Measurements from ENCODE around the gene FAM181A. TPM values are rescaled to one million over a fixed set of nuclear protein-coding genes. Genes with fewer than 3 reads are reported as not detected.

Gene FAM181A
- total and polyA plus RNA-seq, 10 of the 15 experiments (the other 5 are each of a cell fraction or from before 2014, with no cell fraction given): not detected

DNA sequence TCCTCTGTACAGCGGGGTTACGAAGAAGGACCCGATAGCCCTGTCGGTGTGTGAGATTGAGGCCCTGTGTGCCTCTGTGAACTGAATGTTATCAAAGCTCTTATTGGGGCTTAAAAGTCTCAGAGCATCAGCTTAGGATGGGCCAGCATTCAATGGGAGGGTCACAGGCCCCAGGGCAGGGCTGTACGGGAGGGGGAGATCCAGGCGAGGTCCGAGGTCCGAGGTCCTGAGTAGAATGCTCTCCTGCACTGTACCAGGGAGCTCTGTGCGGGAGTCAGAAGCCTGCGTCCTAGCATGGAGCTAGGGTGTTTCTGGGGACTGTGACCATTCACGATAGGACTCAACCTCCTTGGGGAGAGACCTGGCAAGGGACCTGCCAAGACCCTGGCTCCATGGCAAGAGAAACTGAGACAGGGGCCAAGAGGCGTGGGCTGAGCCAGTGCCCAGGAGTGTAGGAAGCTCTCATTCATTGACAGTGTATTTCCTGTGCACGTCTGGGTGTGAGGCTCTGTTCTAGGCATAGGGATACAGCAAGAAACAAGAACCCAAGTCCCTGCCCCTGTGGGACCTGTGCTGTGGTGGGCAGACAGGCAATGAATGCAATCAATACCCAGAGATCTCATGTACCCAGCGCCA, 12.0 kb upstream of the FAM181A start:
- H3K9me3 ChIP-seq (replicated peaks; ENCODE audit: control insufficient read depth, insufficient read depth, low read length): peaks cover 1% of the 10 kb centered on the region; the same call in 1 of the 3 replicates
- H3K27me3 ChIP-seq (replicated peaks in 1 of 2; ENCODE audit: control insufficient read depth in 2 of 2, insufficient read depth in 2 of 2, low read length in 1 of 2): peaks cover 0 to 2% of the 10 kb centered on the region in 2 experiments; a peak in 2 of 4 replicates
- intact Hi-C loops (cut with micrococcal nuclease; ENCODE audit: unreplicated experiment) (no loop called here), in situ Hi-C loops (cut with MboI) (no loop called here)
- no peak overlapping the region for H3K27ac ChIP-seq (ENCODE audit: control insufficient read depth, insufficient read depth)
- no peak overlapping the region for H2AFZ ChIP-seq (ENCODE audit: control insufficient read depth, low read depth, low read length)
- no peaks in the 10 kb centered on the region for H3K79me2 ChIP-seq (ENCODE audit: control insufficient read depth, insufficient read depth, low read length)
- ChIA-PET CTCF (interaction anchor here (0.7 to 1.3 kb wide), 2 partner anchors 86 to 105 kb away, joined by 3 read pairs; no protein-coding TSS in a partner anchor), SMC1A (ENCODE audit: uncharacterized antibody, unreplicated experiment) (no interaction called here), RAD21 (ENCODE audit: unreplicated experiment) (no interaction called here), POLR2A (no interaction called here)
- no peaks in the 10 kb centered on the region; the same call in 1 of the 2 replicates for H3K4me1 ChIP-seq (ENCODE audit: control insufficient read depth, insufficient read depth, low read length)
- no peak for ATAC-seq
- 54% methylated on average over 14 of the region's 14 CpGs for WGBS (ENCODE audit: insufficient coverage, insufficient replicate concordance, low lambda C conversion rate, missing lambda C conversion rate)
- no peak for FAIRE-seq
- BruUV-seq (replicated peaks): no TSS peak
- no peak overlapping the region for H3K4me3 ChIP-seq
- no peak for DNase-seq (ENCODE audit: low read depth, low spot score)
- H3K36me3 ChIP-seq (ENCODE audit: control insufficient read depth in 2 of 2, insufficient read depth in 2 of 2, low read length in 1 of 2): no peaks in the 10 kb centered on the region
- H4K20me1 ChIP-seq (ENCODE audit: control insufficient read depth, insufficient read depth): no peaks in the 10 kb centered on the region
- H3K4me2 ChIP-seq (ENCODE audit: control insufficient read depth, insufficient read depth): no peak overlapping the region
- H3K9ac ChIP-seq (ENCODE audit: control insufficient read depth, insufficient read depth, low read length): no peak overlapping the region
- TF ChIP-seq RBBP5 (conservative IDR thresholded peaks at IDR 0.05): no peak
- TF ChIP-seq E2F4 (IDR thresholded peaks at IDR 0.05; ENCODE audit: low read depth, low read length): no peak
- TF ChIP-seq IKZF1 (conservative IDR thresholded peaks at IDR 0.05): no peak
- no peak for TF ChIP-seq MEF2B (IDR thresholded peaks at IDR 0.05; ENCODE audit: partially characterized antibody, poor library complexity, severe bottlenecking)
- TF ChIP-seq, protein P1, sequence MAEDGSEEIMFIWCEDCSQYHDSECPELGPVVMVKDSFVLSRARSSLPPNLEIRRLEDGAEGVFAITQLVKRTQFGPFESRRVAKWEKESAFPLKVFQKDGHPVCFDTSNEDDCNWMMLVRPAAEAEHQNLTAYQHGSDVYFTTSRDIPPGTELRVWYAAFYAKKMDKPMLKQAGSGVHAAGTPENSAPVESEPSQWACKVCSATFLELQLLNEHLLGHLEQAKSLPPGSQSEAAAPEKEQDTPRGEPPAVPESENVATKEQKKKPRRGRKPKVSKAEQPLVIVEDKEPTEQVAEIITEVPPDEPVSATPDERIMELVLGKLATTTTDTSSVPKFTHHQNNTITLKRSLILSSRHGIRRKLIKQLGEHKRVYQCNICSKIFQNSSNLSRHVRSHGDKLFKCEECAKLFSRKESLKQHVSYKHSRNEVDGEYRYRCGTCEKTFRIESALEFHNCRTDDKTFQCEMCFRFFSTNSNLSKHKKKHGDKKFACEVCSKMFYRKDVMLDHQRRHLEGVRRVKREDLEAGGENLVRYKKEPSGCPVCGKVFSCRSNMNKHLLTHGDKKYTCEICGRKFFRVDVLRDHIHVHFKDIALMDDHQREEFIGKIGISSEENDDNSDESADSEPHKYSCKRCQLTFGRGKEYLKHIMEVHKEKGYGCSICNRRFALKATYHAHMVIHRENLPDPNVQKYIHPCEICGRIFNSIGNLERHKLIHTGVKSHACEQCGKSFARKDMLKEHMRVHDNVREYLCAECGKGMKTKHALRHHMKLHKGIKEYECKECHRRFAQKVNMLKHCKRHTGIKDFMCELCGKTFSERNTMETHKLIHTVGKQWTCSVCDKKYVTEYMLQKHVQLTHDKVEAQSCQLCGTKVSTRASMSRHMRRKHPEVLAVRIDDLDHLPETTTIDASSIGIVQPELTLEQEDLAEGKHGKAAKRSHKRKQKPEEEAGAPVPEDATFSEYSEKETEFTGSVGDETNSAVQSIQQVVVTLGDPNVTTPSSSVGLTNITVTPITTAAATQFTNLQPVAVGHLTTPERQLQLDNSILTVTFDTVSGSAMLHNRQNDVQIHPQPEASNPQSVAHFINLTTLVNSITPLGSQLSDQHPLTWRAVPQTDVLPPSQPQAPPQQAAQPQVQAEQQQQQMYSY (CRISPR knock-in tag; IDR thresholded peaks at IDR 0.05): no peak
- no peak for TF ChIP-seq ZNF217 (IDR thresholded peaks at IDR 0.05)
- no peak for TF ChIP-seq WRNIP1 (IDR thresholded peaks at IDR 0.05; ENCODE audit: borderline replicate concordance, low read depth, low read length)
- no peak for TF ChIP-seq JUNB (IDR thresholded peaks at IDR 0.05)
- no peak for TF ChIP-seq RFX5 (IDR thresholded peaks at IDR 0.05; ENCODE audit: low read depth, low read length)
- TF ChIP-seq CEBPZ (IDR thresholded peaks at IDR 0.05; ENCODE audit: low read depth, low read length): no peak
- TF ChIP-seq, protein P2, sequence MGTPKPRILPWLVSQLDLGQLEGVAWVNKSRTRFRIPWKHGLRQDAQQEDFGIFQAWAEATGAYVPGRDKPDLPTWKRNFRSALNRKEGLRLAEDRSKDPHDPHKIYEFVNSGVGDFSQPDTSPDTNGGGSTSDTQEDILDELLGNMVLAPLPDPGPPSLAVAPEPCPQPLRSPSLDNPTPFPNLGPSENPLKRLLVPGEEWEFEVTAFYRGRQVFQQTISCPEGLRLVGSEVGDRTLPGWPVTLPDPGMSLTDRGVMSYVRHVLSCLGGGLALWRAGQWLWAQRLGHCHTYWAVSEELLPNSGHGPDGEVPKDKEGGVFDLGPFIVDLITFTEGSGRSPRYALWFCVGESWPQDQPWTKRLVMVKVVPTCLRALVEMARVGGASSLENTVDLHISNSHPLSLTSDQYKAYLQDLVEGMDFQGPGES (IDR thresholded peaks at IDR 0.05): no peak
- no peak for TF ChIP-seq MAX (IDR thresholded peaks at IDR 0.05; ENCODE audit: low read depth, low read length)
- TF ChIP-seq ZZZ3 (IDR thresholded peaks at IDR 0.05; ENCODE audit: control insufficient read depth, insufficient read length, low read depth): no peak
